Islet of Langerhans (tissue), 1 donor: ENCODE results near the gene GAS2L3.
A peak's percentile ranks its signal among the peaks of the same experiment; 100 is the strongest.
"Not testable (repeated sequence)": the region's sequence is repeated elsewhere in the genome, so short reads cannot be mapped to it uniquely, and the experiment has no call there.

ENCODE experiments used
- FAIRE-seq: peaks from one replicate; lab custom pipeline; 2011; peaks lifted over from hg19 to GRCh38; lab: Jason Lieb, UNC

The GAS2L3 gene

GRCh38 chr12:100573292-100574186 is at the start of gene GAS2L3:
GAS2L3 (plus strand) TSS chr12:100573684; CDS start chr12:100594905, 21,221 bp downstream.
- FAIRE-seq, result no peak

DNA sequence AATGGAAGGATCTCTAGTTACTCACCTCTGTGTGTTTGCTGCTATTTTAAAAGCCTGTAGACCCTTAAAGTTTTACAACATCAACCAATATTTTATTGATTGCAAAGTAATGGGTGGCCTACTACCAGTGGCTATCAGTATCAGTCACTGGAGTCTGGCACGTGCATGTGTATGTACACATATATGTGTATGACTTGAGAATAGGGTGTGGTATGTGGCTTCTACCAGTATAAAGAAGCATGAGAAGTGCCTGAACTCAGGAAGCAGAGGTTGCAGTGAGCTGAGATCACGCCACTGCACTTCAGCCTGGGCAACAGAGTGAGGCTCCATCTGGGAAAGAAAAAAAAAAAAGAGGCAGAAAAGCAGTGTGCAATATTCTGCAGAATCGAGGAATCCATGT is 45.5 kb upstream of the GAS2L3 start:
- no peak for FAIRE-seq

GRCh38 chr12:100528471-100529127 is 44.9 kb upstream of the GAS2L3 start:
- FAIRE-seq, result no peak

- no peak for FAIRE-seq
Measured at GRCh38 chr12:100529756-100530350, 43.6 kb upstream of the GAS2L3 start.

DNA sequence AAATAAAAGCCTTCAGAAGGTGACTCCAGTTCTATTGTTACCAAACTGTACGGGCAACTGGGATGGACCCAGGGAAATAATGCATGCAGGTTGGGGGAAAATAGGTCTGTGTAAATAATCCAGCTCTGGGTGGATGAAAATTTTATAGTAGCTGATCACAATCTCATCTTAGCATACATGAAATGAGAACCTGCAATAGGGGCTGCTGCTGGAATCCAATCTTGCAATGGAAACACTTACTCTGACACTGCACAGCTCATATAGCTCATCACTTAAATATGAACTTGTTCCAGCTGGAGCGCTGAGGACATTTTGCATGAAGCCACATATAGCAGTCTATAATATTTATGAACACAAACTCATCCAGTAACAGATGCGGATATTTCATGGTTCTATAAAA is 40.1 kb upstream of the GAS2L3 start:
- no peak for FAIRE-seq

- FAIRE-seq, result no peak
Measured at GRCh38 chr12:100534625-100535227, 38.8 kb upstream of the GAS2L3 start.

- FAIRE-seq, result no peak
Measured at GRCh38 chr12:100539202-100539601, 34.3 kb upstream of the GAS2L3 start.

GRCh38 chr12:100544165-100544564 is 29.3 kb upstream of the GAS2L3 start:
- no peak for FAIRE-seq

DNA sequence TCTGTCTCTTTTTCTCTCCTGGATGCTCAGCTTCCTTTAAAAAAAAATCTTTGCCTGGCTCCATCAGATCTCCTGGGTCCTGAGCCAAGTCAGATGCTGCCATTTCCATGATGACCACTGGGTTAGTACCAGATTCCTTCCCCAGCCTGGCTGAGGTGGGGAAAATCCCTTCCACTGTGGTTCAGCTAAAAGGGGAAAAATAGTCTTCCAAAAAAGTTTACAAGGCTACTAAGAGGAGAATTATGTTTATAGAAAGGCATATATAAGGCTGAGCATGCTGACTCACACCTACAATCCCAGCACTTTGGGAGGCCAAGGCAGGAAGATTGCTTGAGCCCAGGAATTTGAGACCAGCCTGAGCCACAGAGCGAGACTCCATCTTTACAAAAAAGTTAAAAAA is 28.4 kb upstream of the GAS2L3 start:
- FAIRE-seq, result no peak

DNA sequence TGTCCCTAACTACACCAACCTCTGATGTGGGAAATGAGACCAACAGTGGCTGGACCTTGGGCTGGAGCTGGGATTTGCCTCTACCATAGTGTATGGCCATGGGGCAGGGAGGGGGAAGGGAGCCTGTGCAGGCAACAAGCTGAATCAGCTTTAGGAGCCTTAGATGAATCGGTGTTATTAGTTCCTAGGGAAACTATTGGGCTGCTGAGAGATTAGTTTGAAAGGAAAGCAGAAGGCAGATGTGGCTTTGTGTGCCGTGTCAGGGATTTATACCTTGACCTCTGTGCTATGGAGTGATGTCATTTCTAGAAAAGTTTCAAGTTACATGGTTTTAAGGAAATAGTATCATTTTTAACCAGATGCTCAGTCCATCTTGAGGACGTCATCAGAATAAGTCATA is 19.5 kb upstream of the GAS2L3 start:
- FAIRE-seq, result no peak

- FAIRE-seq, result peak; percentile 97
Measured at GRCh38 chr12:100554608-100555077, 18.8 kb upstream of the GAS2L3 start.

DNA sequence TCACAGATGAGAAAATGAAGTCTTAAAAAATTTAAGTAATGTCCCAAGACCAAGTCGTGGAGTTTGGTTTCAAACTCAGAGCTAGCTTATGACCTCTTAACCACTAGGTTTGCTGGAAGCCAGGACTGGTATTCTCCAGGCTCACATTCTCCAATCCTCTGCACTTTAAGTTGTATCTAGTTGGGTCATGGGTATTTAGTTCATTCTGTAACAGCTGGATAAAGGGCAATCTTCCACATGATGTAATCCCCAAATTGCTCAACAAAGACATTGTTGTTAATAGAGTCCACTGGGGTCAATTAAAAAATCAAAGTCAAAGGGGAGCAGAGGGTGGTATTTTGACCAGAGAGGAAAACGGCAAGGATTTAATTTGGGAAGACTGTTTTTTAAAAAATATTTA is 17.8 kb upstream of the GAS2L3 start:
- FAIRE-seq, result no peak

DNA sequence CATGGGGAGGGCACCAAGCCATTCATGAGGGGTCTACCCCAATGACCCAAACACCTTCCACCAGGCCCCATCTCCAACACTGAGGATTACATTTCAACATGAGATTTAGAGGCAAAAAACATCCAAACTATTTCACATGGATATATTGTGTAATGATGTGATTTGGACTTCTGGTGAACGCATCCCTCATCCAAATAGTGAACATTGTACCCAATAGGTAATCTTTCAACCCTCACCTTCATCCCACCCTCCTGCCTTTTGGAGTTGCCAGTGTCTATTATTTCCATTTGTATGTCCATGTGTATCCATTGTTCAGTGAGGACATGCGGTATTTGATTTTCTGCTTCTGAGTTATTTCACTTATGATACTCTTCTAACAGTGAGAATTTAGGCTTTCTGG is 16.1 kb upstream of the GAS2L3 start:
- no peak for FAIRE-seq

GRCh38 chr12:100559261-100559660 is 14.2 kb upstream of the GAS2L3 start:
- not testable (repeated sequence) for FAIRE-seq

DNA sequence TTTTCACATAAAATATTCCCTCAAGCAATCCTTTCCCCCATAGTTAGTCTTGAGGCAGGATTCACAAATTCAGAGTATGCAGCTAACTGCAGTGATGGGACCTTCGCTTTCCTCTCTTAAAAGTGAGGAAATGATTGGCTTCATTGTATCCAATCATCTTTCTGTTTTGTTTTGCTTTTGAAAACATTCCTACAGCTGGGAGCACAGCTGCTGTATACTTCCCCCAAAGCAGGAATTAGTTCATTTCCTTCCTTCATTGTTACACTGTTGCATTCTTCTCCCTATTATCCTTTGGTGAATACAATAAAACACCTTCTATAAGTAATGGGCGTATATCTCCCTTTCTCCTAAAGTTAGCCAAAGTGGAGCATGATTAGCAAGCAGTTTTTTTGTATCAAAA is 9.4 kb upstream of the GAS2L3 start:
- no peak for FAIRE-seq

DNA sequence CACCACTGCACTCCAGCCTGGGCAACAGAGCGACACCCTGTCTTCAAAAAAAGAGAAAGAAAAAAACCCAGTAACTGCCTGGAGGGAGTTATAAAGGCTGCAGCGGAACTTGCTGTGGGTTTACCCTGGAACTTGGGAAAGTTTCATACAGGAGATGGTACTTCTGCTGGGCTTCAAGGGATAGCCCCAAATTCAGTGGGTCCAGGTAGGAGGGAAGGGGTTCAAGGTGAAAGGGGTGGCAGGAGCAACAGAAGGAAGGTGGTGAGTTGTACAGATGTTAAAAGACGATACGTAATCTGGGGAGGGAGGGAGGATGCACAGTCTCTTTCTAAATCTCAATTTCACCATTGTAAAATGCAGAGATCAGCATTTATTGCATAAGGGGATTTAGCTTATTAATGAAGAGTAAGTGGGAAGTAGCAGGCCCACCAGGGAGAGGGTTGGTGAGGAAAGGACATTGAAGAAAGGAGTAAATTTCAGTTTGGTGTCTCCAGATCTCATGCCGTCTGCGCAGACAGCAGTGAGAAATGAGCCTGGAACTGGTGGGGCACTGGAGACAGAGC is 8.5 kb upstream of the GAS2L3 start:
- no peak for FAIRE-seq

- FAIRE-seq, result no peak
Measured at GRCh38 chr12:100565987-100566545, 7.4 kb upstream of the GAS2L3 start.

DNA sequence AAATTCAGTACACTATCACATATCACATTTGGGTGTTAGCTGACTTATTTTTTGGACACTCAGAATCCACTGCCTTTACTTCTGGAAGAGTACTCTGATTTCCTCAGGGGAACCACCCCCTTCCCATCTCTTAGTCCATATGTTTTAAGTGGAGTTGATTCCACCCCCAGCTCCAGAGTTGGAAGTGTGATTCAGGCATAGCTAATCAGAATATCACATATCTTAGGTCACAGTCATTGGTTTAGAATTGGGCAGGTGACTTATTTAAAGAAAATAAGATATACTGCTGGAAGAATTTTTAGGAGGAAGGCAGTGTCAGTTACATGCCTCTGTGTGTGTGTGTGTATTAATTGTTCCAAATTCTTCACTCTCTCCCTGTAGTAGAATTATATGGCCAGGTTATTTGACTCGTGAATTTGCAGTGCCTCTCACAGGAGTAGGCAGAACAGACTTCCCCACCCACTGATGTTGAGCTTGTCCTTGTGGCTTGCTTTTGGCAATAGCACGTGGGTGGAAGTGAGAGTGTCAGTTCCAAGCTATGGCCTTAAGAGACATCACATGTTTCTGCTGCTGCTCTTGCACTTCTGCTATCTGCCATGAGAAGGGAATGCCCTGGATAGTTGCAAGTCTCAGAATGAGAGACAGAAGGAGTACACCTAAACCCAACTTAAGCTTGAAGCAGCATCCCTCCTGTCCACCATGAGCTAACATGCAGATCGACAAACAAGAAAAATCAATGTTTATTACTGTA is 6.4 kb upstream of the GAS2L3 start:
- no peak for FAIRE-seq

DNA sequence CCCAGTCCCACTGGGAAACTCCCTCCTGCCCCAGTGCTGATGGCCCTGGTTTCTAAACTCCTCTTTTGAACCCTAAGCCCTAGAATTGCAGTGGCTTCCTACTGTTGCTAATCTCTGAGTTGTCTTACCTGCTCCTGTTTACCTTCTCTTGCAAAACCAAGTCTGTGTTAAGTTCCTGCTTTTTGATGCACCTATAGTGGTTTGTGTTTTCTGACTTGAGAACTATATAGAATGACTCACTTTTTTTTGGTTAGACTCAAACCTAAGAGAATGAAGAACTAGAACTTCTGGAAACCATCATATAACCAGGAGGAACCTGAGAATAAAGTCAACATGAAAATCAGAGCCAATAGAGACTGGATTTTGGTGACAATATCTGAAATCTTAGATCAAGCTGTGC is 5.5 kb upstream of the GAS2L3 start:
- FAIRE-seq, result no peak

GRCh38 chr12:100572184-100572583 is 1.3 kb upstream of the GAS2L3 start:
- FAIRE-seq, result no peak
